ENCODE measurements around the gene CDH4.

Gene CDH4

GRCh38 chr20:61523145-61523544 lies 271.1 kb downstream of the CDH4 start:
- DNase-seq = no peak

- no peak for DNase-seq
Observed at GRCh38 chr20:61524951-61525666, 273.0 kb downstream of the CDH4 start.

- no peak for DNase-seq
Observed at GRCh38 chr20:61525781-61526431, 273.8 kb downstream of the CDH4 start.

GRCh38 chr20:61526907-61527306 lies 274.8 kb downstream of the CDH4 start:
- DNase-seq = no peak

GRCh38 chr20:61527626-61528025 lies 275.6 kb downstream of the CDH4 start:
- DNase-seq = no peak

- DNase-seq = no peak
Observed at GRCh38 chr20:61528591-61528990, 276.5 kb downstream of the CDH4 start.

- no peak for DNase-seq
Observed at GRCh38 chr20:61529354-61529753, 277.3 kb downstream of the CDH4 start.

- no peak for DNase-seq
Observed at GRCh38 chr20:61531553-61532345, 279.7 kb downstream of the CDH4 start.

GRCh38 chr20:61532736-61533135 lies 280.7 kb downstream of the CDH4 start:
- DNase-seq = no peak

GRCh38 chr20:61533231-61533631 lies 281.2 kb downstream of the CDH4 start:
- DNase-seq = no peak

GRCh38 chr20:61534346-61534745 lies 282.3 kb downstream of the CDH4 start:
- no peak for DNase-seq

GRCh38 chr20:61535091-61535490 lies 283.0 kb downstream of the CDH4 start:
- no peak for DNase-seq

GRCh38 chr20:61535536-61535935 lies 283.5 kb downstream of the CDH4 start:
- no peak for DNase-seq

- DNase-seq = no peak
Observed at GRCh38 chr20:61535956-61536355, 283.9 kb downstream of the CDH4 start.

GRCh38 chr20:61536671-61537070 lies 284.6 kb downstream of the CDH4 start:
- DNase-seq = no peak

GRCh38 chr20:61537239-61538182 lies 285.4 kb downstream of the CDH4 start:
- no peak for DNase-seq

GRCh38 chr20:61538183-61538942 lies 286.3 kb downstream of the CDH4 start:
- no peak for DNase-seq

- DNase-seq = no peak
Observed at GRCh38 chr20:61538943-61539265, 286.8 kb downstream of the CDH4 start.

- DNase-seq = no peak
Observed at GRCh38 chr20:61539706-61540360, 287.8 kb downstream of the CDH4 start.

GRCh38 chr20:61541537-61541936 lies 289.5 kb downstream of the CDH4 start:
- DNase-seq = no peak

- DNase-seq = no peak
Observed at GRCh38 chr20:61543086-61543485, 291.0 kb downstream of the CDH4 start.

All from right hindlimb (tissue), 1 donor.